Measurements from ENCODE around the gene ZNF280C. TPM values are rescaled to one million over a fixed set of nuclear protein-coding genes. Genes with fewer than 3 reads are reported as not detected.

ZNF280C gene
- total RNA-seq, 8 experiments from 2014 or later, result 3.1 to 15.9 (median 10.5) TPM

Other genes starting within 250 kb of the ZNF280C start
- gene ELF4, start 158.4 kb downstream of the ZNF280C start, total RNA-seq, result 10 to 100 TPM in 1 of 8 experiments, 1 to 10 TPM in 7; 1.4 to 11.4 (median 4.3) TPM
- 10 to 100 TPM; 14.0 to 54.8 (median 18.0) TPM for gene AIFM1, start 103.1 kb downstream of the ZNF280C start, total RNA-seq
- 10 to 100 TPM in 5 of 8 experiments, under 1 TPM in 1, not detected in 2; 0.85 to 36.8 (median 26.7) TPM for gene RAB33A, start 96.9 kb downstream of the ZNF280C start, total RNA-seq
- 10 to 100 TPM; 12.9 to 28.7 (median 19.6) TPM for gene SLC25A14, start 71.0 kb upstream of the ZNF280C start, total RNA-seq
- gene GPR119, start 116.8 kb upstream of the ZNF280C start, total RNA-seq, result not detected
- 10 to 100 TPM; 25.3 to 34.2 (median 27.8) TPM for gene RBMX2, start 133.1 kb upstream of the ZNF280C start, total RNA-seq